ENCODE results near the gene C19orf73.

- no peak for TF ChIP-seq REST (IDR thresholded peaks at IDR 0.05)
- TF ChIP-seq MAX (IDR thresholded peaks at IDR 0.05): no peak
- TF ChIP-seq FOXA1 (IDR thresholded peaks at IDR 0.05): no peak
- TF ChIP-seq CTCF (IDR thresholded peaks at IDR 0.05; ENCODE audit: low read depth, low read length, missing input control): no peak
- TF ChIP-seq GABPA (IDR thresholded peaks at IDR 0.05 in 1 of 2, conservative IDR thresholded peaks at IDR 0.05 in 1 of 2): no peak
These were observed 32.6 kb downstream of the C19orf73 start for GRCh38 chr19:49086296-49086695.
